Nucleus accumbens (tissue), 56 donors: Measurements from ENCODE around the gene ADGRB3.
"Not testable (repeated sequence)": the region's sequence is repeated elsewhere in the genome, so short reads cannot be mapped to it uniquely, and the experiment has no call there.

Source experiments
- DNase-seq, 56 donors: peaks; one replicate each; lab custom pipeline; 2025; lab: John Stamatoyannopoulos, UW

The ADGRB3 gene

DNA sequence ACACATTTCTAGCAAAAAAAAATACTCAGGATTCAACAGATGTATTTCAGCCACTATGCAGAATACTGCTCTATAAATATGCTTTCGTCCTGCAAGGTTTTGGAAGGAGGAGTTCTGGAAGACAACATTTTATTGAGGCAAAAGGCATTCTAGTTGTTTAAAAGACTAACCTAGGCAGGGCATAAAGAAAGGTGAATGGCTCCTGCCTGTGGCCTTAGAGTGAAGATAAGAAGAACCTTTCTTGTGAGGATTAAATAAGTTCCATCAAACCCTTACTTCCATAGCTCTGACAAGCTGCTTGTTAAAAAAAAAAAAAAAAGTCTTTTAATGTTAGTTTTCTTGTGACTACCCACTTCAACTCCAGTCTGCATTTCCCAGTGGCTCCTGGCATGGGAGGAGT is 139.8 kb downstream of the ADGRB3 start:
- no peak for DNase-seq

DNA sequence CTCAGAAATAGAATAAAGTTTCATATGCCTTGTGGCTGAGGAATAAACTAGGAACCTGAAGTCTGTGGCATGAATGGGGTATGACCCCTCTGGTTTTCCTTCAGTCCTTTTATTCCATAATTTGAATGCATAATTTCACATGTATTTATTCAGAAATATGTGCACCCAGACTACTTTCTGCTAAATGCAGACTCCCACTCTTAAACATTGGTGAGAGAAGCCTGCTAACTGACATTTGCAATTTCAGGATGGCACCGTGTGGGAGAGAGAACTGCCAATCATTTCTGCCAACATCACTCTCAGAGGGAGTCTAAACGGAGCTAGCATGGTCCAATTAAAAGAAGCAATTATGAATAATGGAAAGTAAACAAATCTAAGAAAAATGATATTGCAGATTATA is 141.3 kb downstream of the ADGRB3 start:
- DNase-seq, result peak in 16 of 56 donors; percentile 3 to 56 (median 14)

DNA sequence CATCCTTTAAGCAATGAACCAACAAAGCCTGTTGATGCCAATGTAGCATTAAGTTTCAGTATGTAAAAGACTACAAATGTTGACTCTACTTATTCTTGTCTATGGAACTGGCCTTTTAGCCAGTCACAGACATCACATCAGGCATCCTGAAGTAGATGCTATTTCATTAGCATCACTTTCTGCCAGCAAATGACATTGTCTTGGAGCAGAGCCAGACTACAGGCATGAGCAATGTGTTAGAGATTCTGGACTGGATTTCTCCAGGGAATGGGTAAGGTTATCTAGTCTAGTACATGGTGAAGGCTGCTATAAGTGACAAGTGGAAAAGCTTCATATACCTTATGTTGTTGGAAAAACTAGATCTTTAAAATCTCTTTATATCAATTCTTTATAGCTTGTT is 142.9 kb downstream of the ADGRB3 start:
- DNase-seq, result peak in 29 of 56 donors; percentile 4 to 71 (median 27)

DNA sequence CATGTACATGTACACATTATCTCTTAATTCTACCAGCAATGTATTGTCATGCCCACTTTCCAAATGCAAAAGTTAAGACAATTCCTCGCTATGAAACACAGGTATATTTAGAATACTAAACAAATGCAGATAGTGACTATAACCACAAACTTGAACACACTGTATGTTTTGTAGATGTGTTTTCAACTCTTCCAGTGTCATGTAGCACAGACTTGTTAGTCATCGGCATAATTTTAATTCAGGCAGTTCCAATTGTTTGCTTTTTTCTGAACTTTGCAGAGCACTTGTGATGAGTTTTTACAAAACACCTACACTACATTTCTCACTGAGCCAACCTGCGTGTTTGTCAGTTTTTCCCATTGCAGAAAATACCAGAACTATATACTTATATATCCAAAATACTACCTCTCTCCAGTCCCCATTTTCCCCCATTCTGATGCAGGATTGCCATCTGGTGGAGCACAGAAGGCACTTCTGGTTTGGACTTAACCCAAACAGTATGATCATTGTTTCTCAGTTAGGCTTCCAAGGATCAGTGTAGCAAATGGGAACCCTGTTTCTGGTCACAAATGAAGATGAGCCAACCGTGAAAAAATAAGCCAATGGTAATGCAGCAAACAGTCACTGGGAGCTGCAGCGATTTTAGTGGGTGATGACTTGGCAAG is 143.4 kb downstream of the ADGRB3 start:
- DNase-seq, result peak in 46 of 56 donors; percentile 7 to 80 (median 47)

DNA sequence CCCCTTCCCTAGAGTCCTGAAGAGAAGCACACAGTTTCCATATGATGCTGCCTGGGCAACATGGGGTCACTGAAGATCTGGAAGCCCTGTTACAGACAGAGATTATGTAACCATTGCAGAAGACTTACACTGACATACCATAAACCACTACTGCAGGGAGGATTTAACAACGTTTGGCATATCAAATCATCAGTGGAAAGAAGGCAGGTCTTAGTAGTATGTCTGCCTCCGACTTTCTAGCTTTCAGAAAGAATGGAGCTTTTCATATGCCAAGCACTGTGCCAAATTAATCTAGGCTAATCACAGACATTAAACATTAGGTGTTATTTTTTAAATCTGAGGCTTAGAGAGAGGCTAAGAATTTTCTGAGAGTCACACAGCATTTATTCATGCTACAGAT is 144.3 kb downstream of the ADGRB3 start:
- peak in 5 of 56 donors; percentile 3 to 26 (median 14) for DNase-seq

DNA sequence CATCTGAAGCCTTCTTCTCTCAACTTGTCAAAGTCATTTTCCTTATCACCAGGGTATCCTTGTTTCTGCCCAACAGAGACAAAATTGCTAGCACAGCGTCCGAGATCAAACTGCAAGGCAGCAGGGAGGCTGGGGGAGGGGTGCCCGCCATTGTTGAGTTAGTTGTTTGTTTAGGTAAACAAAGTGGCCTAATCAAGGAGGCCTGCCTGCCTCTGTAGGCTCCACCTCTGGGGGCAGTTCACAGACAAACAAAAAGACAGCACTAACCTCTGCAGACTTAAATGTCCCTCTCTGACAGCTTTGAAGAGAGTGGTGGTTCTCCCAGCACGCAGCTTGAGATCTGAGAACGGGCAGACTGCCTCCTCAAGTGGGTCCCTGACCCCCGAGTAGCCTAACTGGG is 155.0 kb downstream of the ADGRB3 start:
- not testable (repeated sequence) for DNase-seq

DNA sequence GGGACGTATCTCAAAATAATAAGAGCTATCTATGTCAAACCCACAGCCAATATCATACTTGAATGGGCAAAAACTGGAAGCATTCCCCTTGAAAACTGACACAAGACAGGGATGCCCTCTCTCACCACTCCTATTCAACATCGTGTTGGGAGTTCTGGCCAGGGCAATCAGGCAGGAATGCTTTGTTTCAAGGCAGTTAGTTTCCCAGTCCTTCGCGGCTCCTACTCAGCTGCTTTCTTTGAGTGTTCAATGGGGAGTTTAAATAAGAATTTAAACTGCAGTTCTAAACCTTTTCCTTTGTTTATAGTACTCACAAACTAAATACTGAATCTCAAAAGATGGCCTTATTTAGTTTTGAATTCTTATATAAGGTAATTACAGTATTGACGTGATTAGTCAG is 179.9 kb downstream of the ADGRB3 start:
- peak in 8 of 56 donors; percentile 1 to 27 (median 2) for DNase-seq

DNA sequence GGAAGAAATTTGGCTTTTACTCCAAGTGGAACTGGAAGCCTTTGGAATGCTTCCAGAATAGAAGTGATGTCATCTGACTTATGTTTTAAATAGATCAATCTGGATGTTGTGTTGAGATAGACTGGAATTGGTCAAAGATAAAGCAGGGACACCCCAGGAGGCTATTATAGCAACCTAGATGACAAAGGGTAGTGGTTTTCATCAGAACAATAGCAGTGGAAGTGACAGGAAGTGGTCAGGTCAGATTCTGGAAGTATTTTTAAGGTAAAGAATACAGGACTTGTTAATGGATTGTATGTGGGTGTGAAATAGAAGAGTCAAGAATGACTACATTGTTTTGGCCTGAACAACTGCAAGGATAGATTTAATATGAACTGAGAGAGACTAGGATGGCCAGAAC is 191.4 kb downstream of the ADGRB3 start:
- DNase-seq, result no peak

DNA sequence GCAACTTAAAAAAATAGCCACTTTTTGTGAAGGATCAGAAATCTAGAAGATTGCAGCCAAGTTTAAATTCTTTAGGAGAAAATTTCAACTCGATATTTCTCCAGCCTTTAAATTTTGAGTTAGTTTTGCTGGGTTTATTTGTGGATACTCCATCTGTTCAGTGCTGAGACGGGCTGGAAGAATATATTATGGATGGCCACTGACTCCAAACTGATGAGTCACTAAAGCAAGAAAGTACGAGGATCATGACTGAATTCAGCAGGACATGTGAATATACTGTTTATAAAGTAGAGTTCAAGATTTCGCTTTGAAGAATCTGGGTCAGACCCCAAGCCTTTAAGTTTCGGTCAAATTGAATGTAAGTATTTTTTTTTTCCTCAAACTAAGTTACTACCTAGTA is 199.5 kb downstream of the ADGRB3 start:
- DNase-seq, result no peak

DNA sequence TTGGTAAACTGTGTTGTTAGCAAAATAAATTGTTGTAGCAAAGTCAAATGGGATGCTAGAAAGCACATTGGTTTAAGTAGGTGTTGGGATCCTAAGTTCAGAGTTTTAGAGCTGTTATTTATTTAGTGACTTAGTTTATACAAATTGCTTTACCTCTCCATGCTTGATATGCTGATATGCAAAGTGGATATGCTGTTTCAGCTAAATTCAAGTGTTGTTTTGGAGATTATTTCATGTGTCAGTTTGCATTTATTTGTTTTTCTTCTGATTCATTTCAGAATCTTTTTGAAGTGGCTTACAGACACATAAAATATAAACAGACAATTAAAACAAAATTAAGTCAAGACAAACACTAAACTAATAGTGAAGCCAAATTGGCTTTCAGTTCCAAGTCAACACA is 203.5 kb downstream of the ADGRB3 start:
- DNase-seq, result no peak

DNA sequence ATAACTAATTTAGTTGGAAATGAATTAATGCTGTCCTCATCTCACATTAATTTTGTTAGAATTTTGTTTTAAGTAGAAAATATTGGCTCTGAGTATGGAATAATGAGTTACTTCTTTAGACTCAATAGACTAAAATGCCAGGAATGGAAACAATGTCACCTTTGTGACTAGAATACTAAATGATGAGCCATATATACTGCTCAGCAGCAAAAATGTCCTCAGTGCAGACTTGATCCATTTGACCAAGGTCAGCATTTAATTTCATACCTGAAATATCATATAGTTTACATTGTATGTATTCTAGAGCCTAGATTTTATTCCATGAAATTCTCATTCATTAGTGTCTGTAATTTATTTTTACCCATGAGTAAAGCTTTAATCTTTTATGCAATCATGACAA is 217.7 kb downstream of the ADGRB3 start:
- no peak for DNase-seq

DNA sequence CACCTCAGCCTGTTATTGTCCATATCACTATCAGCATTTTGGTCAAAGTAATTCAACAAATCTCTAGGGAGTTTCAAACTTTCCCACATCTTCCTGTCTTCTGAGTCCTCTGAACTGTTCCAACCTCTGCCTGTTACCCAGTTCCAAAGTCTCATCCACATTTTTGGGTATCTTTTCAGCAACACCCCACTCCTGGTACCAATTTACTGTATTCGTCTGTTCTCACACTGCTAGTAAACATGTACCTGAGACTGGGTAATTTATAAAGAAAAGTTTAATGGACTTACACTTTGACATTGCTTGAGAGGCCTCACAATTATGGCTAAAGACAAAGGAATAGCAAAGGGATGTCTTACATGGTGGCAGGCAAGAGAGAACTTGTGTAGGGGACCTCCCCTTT is 224.2 kb downstream of the ADGRB3 start:
- no peak for DNase-seq

DNA sequence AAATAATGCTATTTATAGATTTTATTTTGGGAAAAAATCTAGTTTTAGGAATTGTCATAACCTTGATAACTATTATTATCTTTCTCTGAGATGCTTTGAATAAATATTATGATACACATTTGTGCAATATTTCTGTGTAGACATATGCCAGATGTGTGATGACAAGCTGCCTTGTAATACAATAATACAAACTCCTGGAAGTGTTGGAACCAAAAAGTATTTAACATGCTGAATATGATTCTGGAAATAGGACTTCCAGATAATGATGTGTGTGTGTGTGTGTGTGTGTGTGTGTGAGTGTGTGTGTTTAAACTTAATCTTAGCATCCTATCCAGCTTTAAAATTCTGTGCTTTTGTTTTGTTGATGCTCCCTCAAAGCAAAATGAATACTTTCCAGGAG is 233.6 kb downstream of the ADGRB3 start:
- DNase-seq, result no peak

DNA sequence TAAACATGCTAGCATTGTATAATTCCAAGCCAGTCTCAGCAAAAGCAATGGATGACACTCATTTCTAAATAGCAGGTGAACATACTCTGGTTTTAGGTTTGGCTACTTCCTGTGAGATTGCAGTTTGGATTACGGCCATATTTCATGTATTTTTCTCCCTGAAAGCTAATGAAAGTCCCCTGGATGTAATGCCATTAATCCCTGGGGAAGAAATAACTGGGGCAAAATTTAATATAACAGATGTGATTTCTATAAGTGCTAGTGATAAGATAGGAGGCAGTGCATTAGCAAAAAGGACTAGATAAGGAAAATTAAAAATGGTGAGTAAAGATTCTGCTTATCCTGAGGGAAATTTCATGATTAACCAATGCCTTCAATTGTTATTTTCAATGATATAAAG is 238.2 kb downstream of the ADGRB3 start:
- DNase-seq, result no peak

DNA sequence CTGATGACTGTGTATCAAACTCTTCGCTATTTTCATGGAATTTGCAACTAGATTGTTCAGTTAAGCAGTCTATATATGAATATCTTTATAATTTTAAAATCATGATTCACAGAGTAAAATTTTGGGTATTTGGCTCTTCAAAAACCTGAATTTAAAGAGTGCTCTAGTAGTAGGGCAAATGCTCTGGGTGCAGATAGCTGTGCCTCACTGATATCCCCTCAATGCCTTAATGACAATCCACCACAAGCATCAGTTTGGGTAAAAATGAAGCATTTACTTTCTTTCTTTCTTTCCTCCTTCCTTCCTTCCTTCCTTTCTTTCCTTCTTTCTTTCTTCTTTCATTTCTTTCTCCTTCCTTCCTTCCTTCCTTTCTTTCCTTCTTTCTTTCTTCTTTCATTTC is 239.7 kb downstream of the ADGRB3 start:
- no peak for DNase-seq

DNA sequence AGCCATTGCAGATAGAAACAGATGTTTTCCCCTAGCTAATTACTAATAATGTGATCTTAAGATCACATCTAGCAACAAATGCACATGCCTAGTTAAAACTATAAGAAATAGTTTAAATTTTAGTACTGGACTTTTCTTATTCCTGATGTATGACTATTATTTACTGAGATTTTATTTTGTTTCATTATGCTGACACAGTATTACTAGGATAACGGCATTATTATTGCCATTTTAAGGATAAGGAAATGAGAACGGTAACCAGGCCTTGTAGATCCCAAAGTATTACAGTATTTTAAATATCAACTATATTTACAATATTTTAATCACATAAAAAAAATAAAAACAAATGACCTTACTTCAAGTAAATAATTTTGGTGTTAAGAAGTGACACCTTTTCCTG is 240.3 kb downstream of the ADGRB3 start:
- DNase-seq, result no peak

DNA sequence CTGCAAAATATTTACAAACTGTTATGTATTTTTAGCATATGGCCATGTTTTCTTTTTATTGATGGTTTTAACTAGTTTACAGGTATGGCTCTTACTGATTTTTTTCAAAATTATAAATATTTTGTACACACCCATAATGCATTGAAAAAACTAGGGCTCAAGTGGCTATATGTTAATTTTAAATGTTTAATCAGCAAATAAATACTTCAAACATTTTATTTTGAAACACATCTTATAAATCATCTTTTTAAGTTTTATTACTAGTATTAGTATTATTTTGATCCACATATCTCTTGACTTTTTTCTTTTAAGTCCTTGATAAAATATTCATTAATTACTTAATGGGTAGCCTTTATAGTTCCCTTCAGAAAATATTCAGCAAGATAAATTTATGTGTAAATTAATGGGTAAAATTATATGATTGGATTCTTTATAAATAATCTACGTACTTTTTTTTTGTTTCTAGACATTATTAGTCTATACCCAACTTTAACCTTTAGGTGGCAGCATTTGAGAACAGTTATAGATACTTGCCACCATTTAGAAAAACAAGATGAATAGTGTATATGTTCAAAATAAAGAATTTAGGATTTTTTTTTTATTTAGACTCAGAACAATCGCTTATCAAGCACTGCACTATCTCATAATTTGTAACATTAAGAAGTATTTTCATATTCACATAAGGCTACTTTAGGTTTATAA is 241.9 kb downstream of the ADGRB3 start:
- no peak for DNase-seq

DNA sequence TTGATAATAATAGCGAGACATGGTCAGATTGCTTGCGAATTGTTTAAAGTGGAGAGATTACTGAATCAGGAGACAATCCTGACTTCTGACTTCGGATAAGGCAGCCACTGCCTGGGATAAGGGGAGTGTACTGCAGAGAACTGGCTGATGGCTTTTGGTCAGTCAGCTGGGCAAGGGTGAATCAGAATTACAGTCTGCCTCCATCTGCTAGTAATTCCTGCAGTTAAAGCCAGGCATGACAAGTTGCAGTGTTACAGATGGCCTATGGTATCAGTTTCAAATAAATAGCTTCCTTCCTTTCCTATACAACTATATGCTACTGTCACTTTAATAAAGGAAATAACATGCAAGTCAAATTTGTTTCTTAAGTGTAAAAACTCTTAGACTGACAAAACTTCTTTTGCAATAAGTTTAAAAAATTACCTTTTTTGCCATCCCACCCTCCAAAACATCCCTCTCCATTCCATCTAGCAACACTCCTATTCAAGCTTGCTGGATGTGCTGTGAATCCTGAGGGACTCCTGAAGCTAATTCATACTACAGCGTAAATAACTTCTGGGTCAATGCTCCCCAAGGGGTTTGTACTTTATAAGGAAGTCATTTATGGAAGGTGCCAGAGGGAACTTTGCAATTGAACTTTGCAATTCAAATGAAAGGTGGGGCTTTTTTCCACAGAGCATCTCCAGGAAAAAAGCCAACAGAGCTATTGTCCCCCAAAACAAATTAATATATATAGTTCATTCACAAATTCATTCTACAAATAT is 245.2 kb downstream of the ADGRB3 start:
- DNase-seq, result no peak

DNA sequence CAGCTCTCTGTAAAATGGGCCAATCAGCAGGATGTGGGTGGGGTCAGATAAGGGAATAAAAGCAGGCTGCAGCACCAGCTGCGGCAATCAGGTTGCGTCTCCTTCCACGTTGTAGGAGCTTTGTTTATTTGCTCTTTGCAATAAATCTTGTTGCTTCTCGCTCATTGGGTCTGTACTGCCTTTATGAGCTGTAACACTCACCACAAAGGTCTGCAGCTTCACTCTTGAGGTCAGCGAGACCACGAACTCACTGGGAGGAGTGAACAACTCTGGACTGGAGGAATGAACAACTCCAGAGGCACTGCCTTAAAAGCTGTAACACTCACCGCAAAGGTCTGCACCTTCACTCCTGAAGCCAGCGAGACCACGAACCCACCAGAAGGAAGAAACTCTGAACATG is 248.2 kb downstream of the ADGRB3 start:
- not testable (repeated sequence) for DNase-seq

DNA sequence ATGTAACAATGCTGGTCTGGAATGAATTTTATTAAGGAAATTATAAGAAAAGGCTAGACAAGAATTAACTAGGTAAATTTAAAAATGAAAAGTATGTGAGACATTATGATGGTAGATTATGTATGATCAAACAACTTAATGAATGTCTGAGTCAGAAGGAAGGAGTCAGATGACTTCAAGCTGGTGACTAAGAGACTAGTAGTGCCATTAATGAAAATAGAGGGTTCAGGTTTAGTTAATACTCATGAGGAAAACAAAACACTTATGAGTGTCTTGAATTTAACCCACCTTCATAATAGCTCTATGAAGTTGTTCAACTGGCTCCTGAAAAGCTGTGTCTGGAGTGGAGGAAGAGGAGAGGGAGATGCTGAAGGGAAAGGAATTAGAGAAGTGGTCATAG is 256.3 kb downstream of the ADGRB3 start:
- DNase-seq, result no peak

DNA sequence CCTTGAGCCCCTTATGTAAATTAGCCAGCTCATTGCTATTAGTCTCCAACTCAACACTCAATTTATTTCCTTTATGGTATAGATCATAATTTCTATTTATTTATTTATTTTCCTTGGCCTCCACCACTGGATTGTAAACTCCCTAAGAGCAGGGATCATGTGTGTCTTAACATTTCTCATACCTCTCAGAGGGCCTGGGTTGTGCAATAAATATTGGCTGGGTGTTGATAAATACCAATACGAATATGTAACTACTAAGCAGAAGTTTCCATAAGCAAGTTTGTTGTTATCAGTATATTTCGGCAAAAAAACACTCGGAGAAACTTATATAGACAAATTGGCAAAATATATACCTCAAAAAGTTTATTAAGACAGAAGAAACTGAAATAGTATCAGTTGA is 257.4 kb downstream of the ADGRB3 start:
- DNase-seq, result no peak

DNA sequence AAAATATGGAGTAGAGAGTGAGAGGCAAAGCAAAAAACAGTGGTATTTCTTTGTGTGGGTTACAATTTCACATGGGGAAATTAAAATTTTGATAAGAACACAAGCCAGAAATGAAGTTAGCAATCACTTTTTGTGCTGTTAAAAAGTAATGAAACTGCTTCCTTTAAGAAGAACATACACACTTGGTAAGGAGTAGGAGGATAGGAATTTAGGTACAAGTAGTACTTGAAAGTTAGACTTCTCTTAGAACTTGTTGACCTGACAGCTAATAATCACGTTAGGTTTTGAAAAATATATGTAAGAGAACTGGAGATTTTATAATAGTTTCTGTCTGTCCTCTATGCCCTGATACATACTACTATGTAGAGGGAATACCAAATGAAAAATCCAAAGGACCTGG is 260.8 kb downstream of the ADGRB3 start:
- no peak for DNase-seq
